ENCODE results near the gene NEURL2. TPM values are rescaled to one million over a fixed set of nuclear protein-coding genes. Genes with fewer than 3 reads are reported as not detected.

NEURL2 gene
- total RNA-seq, 4 donors from 2014 or later, result 4.2 to 11.5 (median 5.7) TPM

DNA sequence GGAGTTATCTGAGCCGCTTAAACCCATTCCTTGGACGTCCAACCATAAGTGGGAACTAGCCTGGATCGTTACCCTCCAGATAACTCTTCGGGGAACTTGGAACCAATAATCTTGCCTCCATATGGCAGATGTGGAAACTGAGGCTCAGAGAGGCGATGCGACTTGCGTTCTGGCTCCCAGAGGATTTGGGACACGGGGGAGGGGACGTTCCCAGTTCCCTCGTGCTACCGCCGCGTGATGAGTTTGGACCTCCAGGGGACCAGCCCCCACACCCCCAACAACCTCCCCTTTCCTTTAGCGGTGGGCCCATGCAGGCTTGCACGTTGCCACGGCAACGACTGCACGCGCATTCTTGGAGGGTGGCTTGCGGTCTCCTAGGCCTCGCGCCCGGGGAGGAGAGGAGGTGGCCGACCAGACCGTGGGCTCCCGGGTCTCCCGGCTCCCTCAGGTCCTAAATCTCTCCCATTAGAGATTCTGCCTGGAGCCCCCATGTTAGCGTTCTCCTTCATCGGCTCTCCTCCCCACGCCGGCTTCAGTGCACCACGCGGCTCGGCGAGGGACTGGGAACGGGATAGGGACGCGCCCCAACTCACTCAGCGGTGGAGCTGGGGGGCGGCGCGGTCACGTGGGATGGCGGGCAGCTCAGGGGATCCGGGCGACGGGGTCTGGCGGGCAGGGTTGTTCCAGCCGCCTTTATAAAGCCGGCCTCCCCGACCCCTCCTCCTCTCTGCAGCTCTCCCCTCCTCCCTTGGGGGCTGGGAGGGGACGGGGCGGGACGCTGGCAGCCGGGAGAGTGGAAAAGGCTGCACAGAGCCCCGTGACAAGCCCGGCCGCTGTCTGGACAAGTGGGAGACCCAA, 20.7 kb upstream of the NEURL2 start, which contains the start of gene PLTP:
Gene PLTP (minus strand): TSS at position 670 of the 858 bp plus-strand sequence. CDS start 703 bp downstream, outside the sequence.
- H3K27ac ChIP-seq, result peak within 1 kb of the TSS; percentile 84
- WGBS, result 1% methylated on average over 22 of the region's 58 CpGs
- DNase-seq (ENCODE audit: low spot score in 2 of 2), result peak; percentile 86 to 88
- peaks cover 31% of the 10 kb centered on the region for H3K4me1 ChIP-seq
- no peaks in the 10 kb centered on the region for H3K27me3 ChIP-seq
- TF ChIP-seq POLR2AphosphoS5 (IDR thresholded peaks at IDR 0.05) (no peak), POLR2A (IDR thresholded peaks at IDR 0.05) (peak; percentile 32 to 53)
- peak within 1 kb of the TSS; percentile 56 for H3K4me3 ChIP-seq
- H3K9me3 ChIP-seq, result no peaks in the 10 kb centered on the region
- H3K36me3 ChIP-seq, result peaks cover 20% of the 10 kb centered on the region

DNA sequence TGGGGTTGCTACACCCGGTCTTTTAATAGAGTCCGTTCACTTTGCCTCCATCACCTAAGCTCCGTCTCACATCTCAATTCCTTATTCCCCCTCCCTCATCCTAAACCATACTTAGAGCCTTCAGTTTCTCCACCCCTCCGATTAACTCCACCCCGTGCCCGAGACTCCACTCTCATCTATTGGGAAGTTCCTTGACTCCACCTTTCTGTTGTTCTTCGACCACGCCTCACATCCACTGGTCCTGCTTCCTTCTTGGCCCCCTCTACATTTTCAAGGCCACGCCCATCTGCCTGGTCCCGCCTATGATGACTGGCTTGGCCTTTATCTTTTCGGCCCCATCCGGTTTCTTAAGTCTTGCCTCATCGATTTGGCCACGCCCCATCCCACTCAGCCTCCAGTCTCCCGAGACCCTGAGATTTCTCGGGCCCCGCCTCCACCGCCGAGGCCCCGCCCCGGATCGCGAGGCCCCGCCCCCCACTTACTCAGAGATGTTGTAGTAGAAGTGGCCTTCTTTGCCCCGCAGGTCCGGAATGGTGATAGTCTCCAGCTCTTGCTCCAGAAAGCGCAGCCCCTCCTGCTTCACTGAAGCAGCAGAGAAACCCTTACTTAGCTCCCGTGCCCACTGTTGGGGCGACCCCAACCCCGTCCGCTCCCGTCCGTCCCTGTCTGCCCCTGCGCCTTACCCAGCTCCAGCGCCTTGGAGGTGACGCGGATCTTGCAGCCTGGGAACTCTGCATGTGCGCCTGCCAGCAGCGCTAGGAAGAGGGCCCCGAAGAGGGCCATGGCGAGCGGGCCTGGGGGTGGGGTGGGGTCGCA, 19.9 kb upstream of the NEURL2 start:
- Histone ChIP-seq H3K4me3 (peak overlapping the region; percentile 56), H3K36me3 (peaks cover 27% of the 10 kb centered on the region), H3K9me3 (no peaks in the 10 kb centered on the region), H3K27ac (peak overlapping the region; percentile 84), H3K4me1 (peaks cover 31% of the 10 kb centered on the region), H3K27me3 (no peaks in the 10 kb centered on the region)
- WGBS, result 4% methylated on average over 25 of the region's 43 CpGs
- TF ChIP-seq POLR2AphosphoS5 (IDR thresholded peaks at IDR 0.05) (peak in 1 of 3 donors; percentile 3), POLR2A (IDR thresholded peaks at IDR 0.05) (no peak), EP300 (IDR thresholded peaks at IDR 0.05) (no peak)
- TF ChIP-seq, protein P1, sequence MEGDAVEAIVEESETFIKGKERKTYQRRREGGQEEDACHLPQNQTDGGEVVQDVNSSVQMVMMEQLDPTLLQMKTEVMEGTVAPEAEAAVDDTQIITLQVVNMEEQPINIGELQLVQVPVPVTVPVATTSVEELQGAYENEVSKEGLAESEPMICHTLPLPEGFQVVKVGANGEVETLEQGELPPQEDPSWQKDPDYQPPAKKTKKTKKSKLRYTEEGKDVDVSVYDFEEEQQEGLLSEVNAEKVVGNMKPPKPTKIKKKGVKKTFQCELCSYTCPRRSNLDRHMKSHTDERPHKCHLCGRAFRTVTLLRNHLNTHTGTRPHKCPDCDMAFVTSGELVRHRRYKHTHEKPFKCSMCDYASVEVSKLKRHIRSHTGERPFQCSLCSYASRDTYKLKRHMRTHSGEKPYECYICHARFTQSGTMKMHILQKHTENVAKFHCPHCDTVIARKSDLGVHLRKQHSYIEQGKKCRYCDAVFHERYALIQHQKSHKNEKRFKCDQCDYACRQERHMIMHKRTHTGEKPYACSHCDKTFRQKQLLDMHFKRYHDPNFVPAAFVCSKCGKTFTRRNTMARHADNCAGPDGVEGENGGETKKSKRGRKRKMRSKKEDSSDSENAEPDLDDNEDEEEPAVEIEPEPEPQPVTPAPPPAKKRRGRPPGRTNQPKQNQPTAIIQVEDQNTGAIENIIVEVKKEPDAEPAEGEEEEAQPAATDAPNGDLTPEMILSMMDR (IDR thresholded peaks at IDR 0.05), result no peak
- DNase-seq (ENCODE audit: low spot score in 2 of 2), result peak; percentile 99

DNA sequence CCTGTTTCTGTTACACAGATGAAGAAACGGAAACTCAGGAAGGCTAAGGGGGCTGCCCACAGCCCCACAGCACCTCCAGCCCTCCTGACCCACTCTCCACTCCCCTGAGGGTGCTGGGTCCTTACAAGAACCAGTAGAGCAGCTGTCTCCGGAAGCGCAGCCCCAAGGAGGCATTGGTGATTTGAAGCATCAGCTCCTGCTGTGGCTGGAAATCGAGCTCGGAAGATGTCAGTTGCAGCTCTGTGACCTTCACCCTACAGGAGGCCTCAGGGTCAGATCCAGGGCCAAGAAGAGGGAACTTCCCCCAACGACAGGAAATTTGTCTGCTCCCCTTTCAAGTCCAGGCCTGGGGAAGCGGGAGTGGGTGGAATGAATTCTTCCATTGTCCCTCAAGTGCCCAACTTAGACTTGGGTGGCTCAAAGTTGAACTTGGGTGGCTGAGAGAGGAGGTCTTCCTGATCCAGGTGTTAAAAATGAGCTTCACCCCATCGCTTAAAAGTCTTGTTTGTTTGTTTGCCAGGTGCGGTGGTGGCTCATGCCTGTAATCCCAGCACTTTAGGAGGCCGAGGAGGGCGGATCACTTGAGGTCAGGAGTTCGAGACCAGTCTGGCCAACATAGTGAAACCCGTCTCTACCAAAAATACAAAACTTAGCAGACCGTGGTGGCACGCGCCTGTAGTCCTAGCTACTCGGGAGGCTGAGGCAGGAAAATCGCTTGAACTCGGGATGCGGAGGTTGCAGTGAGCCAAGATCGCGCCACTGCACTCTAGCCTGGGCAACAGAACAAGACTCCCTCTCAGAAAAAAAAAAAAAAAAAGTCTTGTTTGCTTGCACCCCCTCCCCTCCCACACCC, 19.0 kb upstream of the NEURL2 start:
- TF ChIP-seq POLR2AphosphoS5 (IDR thresholded peaks at IDR 0.05) (no peak), POLR2A (IDR thresholded peaks at IDR 0.05) (no peak), EP300 (IDR thresholded peaks at IDR 0.05) (no peak)
- TF ChIP-seq, protein P1 (IDR thresholded peaks at IDR 0.05), result no peak
- Histone ChIP-seq H3K27ac (no peak overlapping the region), H3K4me1 (peaks cover 31% of the 10 kb centered on the region), H3K27me3 (no peaks in the 10 kb centered on the region), H3K9me3 (no peaks in the 10 kb centered on the region), H3K4me3 (peak overlapping the region; percentile 56), H3K36me3 (peaks cover 35% of the 10 kb centered on the region)
- DNase-seq (ENCODE audit: low spot score in 2 of 2), result no peak
- whole genome bisulfite sequencing, result 82% methylated on average over 21 of the region's 22 CpGs

DNA sequence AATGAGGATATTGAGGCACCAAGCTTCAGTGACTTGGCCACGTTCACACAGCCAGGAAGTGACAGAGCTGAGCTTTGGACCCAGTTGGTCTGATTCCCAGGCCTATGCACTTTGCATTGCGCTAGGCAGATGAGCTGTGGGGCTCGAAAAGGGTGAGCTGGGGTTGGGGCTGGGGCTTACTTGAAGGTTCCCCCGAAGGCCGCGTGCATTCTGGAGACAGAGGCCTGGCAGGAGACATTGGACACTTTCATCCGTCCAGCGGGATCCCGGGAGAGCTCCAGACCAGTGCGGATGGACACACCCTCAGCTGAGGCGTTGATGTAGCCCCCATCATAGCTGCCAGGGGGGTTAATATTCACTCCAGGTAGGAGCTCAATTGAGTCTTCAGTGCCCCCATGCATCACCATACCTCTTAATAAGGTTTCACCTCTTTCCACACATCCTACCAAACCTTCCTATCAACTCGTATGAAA, 18.4 kb upstream of the NEURL2 start:
- DNase-seq (ENCODE audit: low spot score in 2 of 2), result no peak
- Histone ChIP-seq H3K4me1 (peaks cover 31% of the 10 kb centered on the region), H3K27me3 (no peaks in the 10 kb centered on the region), H3K27ac (no peak overlapping the region), H3K4me3 (no peak overlapping the region), H3K9me3 (no peaks in the 10 kb centered on the region), H3K36me3 (peaks cover 41% of the 10 kb centered on the region)
- no peak for TF ChIP-seq EP300 (IDR thresholded peaks at IDR 0.05)
- TF ChIP-seq POLR2A (IDR thresholded peaks at IDR 0.05), result no peak
- TF ChIP-seq, protein P1 (IDR thresholded peaks at IDR 0.05), result no peak
- 92% methylated on average over 12 of the region's 12 CpGs for WGBS

DNA sequence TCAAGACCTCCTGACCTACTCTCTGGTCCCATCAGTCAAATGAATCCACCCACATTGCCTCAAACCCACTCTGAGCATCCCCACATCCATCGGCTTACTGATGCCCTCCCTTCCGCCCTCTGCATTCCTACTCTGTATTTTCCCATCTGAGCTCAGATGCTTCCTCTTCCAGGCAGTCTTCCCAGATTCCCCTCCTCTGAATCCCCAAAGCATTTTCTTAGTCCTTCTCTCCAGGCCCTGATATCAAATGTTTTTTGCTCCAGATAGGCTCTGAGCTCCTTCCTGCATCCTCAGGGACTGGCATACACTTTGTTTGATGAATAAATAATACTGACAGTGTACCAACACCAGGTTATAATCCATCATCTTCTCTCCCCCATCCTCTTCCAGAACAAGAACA, 17.1 kb upstream of the NEURL2 start:
- H3K4me1 ChIP-seq, result peaks cover 31% of the 10 kb centered on the region
- no peak overlapping the region for H3K27ac ChIP-seq
- H3K4me3 ChIP-seq, result no peak overlapping the region
- WGBS, result 100% methylated on average over 2 of the region's 2 CpGs
- H3K27me3 ChIP-seq, result no peaks in the 10 kb centered on the region
- TF ChIP-seq POLR2AphosphoS5 (IDR thresholded peaks at IDR 0.05) (no peak), POLR2A (IDR thresholded peaks at IDR 0.05) (no peak), EP300 (IDR thresholded peaks at IDR 0.05) (no peak)
- TF ChIP-seq, protein P1 (IDR thresholded peaks at IDR 0.05), result no peak
- no peak for DNase-seq (ENCODE audit: low spot score in 2 of 2)
- no peaks in the 10 kb centered on the region for H3K9me3 ChIP-seq
- peaks cover 49% of the 10 kb centered on the region for H3K36me3 ChIP-seq

All from suprapubic skin (tissue), 4 donors.